Stimulated activated CD4-positive, alpha-beta T cell treated with anti-CD3 and anti-CD28 coated beads, TNF-alpha, amount 100 ng/mL, for 1 hour (primary cell): ENCODE data around the gene RAB3GAP1.
"Not testable (repeated sequence)": the region's sequence is repeated elsewhere in the genome, so short reads cannot be mapped to it uniquely, and the experiment has no call there.

ENCODE experiments used
- DNase-seq, 3 donors: peaks; one replicate each; pipeline ENCODE4 v3.0.0-alpha.2; 2020; ENCODE audit warnings: low read depth in 3 of 3, low spot score in 1 of 3

Gene RAB3GAP1

GRCh38 chr2:135052042-135052876 is at the start of gene RAB3GAP1:
TSS of gene RAB3GAP1 (plus strand) at chr2:135052292. CDS start at chr2:135052308, 16 bp downstream.
- peak; percentile 69 to 78 (median 74) for DNase-seq

- no peak for DNase-seq
Observed at GRCh38 chr2:135002836-135003235, 49.3 kb upstream of the RAB3GAP1 start.

DNA sequence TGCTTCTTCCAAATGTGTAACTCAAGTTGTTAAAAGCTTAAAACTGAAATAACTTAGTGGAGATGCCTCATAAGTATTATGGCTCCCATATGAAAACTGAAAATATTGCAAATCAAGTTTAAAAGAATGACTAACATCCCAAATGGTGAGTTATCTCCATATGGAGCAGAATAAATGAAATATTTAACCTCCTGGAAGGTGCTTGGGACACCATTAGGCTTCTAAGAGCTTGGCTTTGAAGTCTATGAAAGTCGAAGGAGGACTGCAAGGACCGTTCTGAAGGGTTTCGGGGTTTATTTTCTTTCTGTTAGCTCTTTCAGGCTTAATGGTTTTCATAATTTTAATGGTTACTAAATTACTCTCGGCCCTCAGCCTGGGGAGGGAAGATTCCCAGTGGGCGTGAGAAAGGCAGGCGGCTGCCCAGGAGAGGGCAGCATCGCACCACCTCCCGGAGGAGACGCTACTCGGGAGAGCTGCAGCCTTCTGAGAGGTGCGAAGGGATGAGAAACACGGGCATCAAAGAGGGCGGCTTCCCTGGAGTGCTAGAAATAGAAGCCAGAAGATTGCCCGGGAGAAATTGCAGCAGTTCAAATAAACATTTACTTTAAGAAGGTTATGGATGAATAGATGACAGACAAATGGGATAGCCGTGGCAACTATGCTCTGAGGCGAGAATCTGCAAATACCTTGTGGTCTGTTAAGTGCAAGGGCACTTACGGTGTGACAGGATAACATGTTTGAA is 47.9 kb upstream of the RAB3GAP1 start:
- DNase-seq, result peak; percentile 25 to 66 (median 48)

DNA sequence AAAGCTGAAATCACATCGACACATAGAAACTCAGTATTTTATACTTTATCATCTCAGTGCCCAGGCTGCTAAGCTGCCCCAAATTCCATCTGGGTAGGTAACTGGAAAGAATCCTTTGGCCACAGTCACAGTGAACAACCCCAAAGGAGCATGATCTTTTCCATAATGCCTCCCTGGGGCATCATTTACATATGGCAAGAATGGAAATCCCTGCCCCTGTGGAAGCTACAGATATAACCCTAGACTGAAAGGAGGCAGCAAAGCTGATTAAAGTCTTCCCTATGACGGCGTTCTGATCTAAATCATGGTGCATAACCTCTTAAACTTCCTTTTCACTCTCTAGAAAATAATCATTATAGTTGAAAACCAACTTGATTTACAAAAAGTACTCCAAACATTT is 46.3 kb upstream of the RAB3GAP1 start:
- DNase-seq, result no peak

DNA sequence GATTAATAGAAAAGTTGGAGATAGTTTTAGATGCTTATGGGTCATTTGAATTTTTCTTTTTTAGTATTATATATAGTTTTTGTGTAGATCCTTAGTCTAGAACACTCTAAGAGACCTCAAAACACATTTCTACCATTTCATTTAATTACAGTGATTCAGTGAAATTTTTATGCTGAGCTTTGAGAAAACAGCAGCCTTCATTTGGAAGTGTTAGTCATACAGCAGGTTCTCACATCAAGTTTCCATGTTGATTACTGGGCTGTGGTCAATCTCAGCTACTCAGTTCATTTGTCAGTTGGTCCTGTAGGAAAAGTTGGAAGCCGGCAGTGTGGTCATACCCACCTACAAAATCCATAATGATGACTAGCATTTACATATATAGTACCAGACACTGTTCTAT is 42.8 kb upstream of the RAB3GAP1 start:
- DNase-seq, result no peak

GRCh38 chr2:135010200-135010942 is 41.7 kb upstream of the RAB3GAP1 start:
- DNase-seq, result no peak

DNA sequence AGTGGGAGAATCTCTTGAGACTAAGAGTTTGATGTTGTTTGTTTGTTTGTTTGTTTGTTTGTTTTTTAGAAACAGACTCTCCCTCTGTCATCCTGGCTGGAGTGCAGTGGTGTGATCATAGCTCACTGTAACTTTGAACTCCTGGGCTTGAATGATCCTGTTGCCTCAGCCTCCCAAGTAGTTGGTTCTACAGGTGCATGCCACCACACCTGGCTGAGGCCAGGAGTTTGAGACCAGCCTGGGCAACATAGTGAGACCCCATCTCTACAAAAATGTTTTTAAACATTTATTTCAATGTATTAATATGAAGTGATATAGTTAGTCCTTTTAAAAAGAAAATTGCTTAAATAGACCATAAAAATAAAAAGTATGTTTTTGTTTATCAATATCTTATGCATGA is 40.5 kb upstream of the RAB3GAP1 start:
- DNase-seq, result no peak

DNA sequence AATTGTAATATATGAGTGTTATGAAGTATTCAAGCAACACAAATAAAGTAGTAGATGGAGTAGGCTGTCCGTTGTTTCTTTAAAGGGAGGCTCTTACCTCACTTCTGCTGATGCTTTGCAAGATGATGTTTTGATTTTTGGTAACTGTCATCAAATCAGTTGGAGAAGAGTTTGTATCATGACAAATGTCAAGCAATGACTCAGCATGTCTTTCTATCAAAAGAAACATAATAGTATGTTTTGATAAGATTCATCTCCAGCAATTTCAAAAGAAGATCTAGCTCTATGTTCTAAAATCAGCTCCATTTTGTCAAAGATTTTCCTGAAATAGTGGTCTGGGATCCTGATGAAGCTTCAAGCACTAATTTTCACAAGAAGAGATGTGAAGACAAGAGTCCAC is 30.5 kb upstream of the RAB3GAP1 start:
- DNase-seq, result no peak

DNA sequence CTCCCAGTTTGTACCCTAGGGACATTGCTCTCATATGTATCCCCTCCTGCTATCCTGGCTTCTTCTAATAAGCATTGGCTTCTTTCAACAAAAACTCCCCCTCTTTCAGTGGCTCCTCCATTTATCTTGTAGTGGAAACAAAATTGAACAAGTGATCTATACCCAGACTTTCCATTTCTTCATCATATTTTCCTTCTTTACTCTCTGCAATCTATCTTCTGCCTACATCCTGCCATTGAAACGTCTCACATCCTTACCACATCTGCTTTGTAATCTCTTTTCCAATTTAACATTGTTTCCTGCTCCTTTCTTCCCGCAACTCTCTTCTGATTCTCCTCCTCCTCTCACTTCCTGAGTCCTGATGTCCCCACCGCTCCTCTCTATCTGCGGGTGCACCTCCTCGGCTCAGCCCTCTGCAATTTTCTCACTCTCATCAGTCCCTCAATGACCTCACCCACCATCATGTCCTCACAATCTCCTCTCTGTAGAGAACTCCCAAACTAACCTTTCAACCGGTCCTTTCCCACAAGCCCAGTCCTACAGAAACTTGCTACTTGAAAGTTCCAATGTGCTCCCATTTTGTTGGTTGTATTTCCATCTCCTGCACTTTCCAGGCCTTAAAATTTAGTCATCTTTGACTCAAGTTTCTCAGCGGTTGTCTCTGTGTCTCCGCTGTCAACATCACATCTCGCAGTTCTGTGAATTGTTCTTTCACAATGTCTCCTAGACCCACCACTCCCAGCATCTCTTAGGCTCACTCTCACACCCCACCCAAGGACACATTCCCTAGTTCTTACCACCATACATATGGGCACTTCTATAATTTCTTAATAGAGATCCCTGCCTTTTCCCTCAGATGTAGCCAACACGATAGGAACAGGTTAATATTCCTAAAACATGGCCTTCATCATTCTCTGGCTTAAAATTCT is 28.9 kb upstream of the RAB3GAP1 start:
- no peak for DNase-seq

- no peak for DNase-seq
Observed at GRCh38 chr2:135023886-135024485, 28.1 kb upstream of the RAB3GAP1 start.

DNA sequence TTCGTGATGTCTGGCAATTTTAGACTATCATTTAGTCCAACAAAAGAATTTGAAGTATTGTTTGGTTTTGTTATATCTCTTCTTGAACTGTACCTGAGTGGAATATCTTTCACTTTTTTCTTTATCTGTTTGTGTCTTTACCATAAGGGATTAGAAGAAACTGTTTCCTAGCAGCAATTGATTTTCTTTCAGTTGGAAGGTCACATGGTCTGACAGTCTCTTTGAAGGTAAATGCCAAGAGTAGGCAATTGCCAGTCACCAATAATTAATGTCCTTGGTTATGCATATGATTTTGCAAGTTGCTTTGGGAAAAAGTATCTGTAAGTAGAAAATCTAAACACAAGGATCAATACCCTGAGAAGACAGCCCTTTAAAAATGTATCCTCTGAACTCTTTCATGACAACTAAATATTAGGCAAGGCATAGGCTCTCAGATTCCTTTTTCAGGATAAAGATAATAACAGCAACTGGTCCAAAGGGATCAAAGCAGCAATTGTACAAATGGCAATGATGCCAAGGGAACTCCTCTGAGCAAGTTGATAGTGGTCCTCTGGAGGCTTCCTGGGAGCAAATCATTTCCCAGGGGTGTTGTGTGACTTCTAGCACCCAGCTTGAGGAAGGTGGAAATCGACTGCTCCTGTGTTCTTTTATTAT is 22.5 kb upstream of the RAB3GAP1 start:
- DNase-seq, result no peak

DNA sequence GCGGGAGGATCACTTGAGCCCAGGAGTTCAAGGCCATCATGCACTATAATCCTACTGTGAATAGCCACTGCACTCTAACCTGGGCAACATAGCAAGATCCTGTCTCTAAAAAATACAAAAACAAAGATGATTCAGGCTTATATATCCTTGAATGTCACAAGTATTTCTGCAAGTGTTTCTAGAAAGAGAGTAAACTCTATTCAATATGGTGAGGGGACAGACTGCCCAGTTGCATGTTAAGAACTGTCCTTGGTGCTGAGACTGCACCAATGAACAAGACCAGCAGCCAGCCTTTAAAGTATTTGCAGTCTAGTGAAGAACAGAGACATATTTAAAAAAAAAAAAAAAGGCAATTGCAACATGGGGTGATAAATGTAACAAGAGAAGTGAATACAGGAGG is 21.3 kb upstream of the RAB3GAP1 start:
- DNase-seq, result no peak

- not testable (repeated sequence) for DNase-seq
Observed at GRCh38 chr2:135033216-135033615, 18.9 kb upstream of the RAB3GAP1 start.

DNA sequence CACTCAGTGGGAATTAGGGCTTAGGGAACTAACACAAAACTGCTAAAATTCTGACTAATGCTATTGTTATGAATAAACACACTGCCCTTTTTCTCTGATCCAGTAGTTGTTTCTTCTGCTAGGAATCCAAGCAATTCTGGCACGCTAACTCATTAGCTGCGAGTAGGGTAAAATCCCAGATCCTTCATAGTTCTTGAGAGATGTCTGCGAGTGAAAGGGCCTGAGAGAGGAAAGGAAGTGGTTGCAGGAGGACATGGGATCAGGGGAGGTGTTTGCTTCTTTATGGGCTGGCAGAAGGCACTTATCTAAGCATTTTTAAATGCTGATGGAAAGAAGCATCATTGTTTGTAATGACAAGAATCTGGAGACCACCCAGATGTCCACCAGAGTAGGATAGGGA is 14.3 kb upstream of the RAB3GAP1 start:
- DNase-seq, result no peak

- DNase-seq, result no peak
Observed at GRCh38 chr2:135043345-135043744, 8.7 kb upstream of the RAB3GAP1 start.

DNA sequence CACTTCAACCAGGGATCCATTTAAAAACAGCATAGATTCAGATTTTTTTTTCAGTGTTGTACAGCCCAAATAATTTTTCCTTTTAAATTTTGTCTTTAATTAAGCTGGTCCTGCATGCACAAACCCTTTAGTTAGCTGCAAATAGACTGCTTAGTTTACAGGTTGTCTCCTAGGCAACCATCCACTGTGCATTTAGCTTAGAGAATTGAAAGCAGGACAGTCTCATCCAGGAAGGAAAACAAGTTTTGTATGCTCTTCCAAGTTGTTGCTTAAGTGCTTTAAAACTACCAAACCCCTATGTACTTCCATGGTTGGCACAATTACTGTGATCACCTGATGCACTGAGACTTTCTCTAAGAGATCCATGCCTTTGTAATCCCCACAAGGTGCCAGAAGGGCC is 4.8 kb upstream of the RAB3GAP1 start, which contains the start of gene MAP3K19:
TSS of gene MAP3K19 (minus strand) at position 148 of the 400 bp plus-strand sequence. CDS start 22,800 bp downstream, outside the sequence.
- no peak for DNase-seq

- no peak for DNase-seq
Observed at GRCh38 chr2:135048122-135048521, 4.0 kb upstream of the RAB3GAP1 start.

DNA sequence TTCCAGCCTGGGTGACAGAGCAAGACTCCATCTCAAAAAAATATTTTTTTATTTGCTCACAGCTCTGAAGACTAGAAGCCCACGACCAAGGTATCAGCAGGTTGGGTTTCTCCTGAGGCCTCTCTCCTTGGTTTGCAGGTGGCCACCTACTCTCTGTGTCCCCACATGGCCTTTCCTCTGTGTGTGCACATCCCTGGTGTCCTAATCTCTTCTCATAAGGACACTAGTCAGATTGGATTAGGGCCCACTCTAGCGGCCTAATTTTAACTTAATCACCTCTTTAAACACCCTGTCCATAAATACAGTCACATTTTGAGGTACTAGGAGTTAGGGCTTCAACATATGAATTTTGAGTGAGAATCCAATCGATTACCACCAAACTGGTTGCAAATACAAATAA is 2.0 kb upstream of the RAB3GAP1 start:
- no peak for DNase-seq

DNA sequence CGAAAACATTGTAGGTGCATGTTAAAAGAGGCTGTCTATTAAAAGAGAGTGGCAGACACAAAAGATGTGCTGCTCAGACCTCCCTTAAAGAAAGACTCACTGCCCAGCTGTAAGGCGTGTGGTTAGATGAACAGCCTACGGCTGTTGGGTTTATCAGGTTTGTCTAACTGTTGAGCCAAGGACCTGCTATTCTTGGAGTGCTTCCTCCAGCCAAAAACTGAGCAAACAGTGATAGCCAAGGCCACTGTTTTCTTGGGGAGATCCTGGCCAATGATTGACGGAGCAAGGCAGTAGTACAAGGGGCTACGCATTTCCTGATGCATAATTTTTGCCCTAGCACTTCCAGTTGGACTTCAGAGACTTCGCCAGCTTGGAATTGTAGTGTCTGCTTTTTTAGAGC is 1.4 kb upstream of the RAB3GAP1 start:
- no peak for DNase-seq
